Measurements from ENCODE around the gene HS1BP3. TPM values are rescaled to one million over a fixed set of nuclear protein-coding genes. Genes with fewer than 3 reads are reported as not detected.

The HS1BP3 gene
- total RNA-seq (2014; rRNA removed; shearing (Covaris generic)) = 68.8 and 69.1 TPM in 2 replicates
- polyA plus RNA-seq (2015; cell fraction: cytosol; rRNA removed) = 91.1 and 92.0 TPM in 2 replicates
- 96.4 and 98.9 TPM in 2 replicates for polyA plus RNA-seq (2015; cell fraction: nucleus; rRNA removed)

GRCh38 chr2:20650877-20651730 lies at the start of gene HS1BP3:
HS1BP3 (minus strand) TSS chr2:20651098; CDS start chr2:20651063, 35 bp downstream.
- in situ Hi-C loops (cut with HindIII; ENCODE audit: low pct_unique_long_range_greater_than_20kb, low sequenced_read_pairs) = no loop called here
- peak; percentile 78 for DNase-seq (ENCODE audit: low read depth, low spot score)

- in situ Hi-C loops (cut with HindIII; ENCODE audit: low pct_unique_long_range_greater_than_20kb, low sequenced_read_pairs) = loop anchor here (25.0 kb wide), 1 partner anchor 238 kb away; no protein-coding TSS in a partner anchor
These were observed 48.2 kb upstream of the HS1BP3 start for GRCh38 chr2:20698916-20699613.

DNA sequence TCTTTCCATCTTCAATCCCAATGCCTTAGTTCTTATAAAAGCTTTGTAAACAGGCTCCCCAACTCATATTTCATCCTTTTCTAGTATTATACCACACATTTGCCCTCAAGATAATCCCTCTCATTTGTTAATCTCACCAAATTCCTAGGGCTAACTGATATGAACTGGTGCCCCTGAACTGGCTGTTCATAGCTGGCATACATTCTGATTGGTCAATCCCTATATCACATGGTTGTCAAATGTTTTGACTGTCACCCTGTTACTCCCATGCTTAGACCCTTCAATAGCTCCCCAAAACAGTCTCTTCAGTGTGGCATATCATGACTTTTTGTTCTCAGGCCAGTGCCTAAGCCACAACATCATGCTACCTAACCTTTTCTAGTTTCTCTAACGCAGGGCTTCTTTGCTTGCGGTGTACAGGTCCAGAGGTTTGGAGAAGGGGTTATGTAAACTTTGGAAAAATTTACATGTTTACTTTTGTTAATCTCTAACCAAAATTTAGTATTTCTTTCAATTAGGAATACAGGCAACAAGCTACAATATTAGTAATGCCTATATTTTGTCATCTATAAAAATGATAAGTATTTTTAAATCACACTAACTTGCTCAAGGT lies 46.5 kb upstream of the HS1BP3 start:
- DNase-seq (ENCODE audit: low read depth, low spot score) = no peak
- in situ Hi-C loops (cut with HindIII; ENCODE audit: low pct_unique_long_range_greater_than_20kb, low sequenced_read_pairs) = loop anchor here (25.0 kb wide), 1 partner anchor 240 kb away; no protein-coding TSS in a partner anchor

More at GRCh38 chr2:20698916-20699613, 48.2 kb upstream of the HS1BP3 start:
- DNase-seq (ENCODE audit: low read depth, low spot score) = no peak

GRCh38 chr2:20696366-20696765 lies 45.5 kb upstream of the HS1BP3 start:
- no peak for DNase-seq (ENCODE audit: low read depth, low spot score)
- in situ Hi-C loops (cut with HindIII; ENCODE audit: low pct_unique_long_range_greater_than_20kb, low sequenced_read_pairs) = loop anchor here (25.0 kb wide), 1 partner anchor 241 kb away; no protein-coding TSS in a partner anchor

- in situ Hi-C loops (cut with HindIII; ENCODE audit: low pct_unique_long_range_greater_than_20kb, low sequenced_read_pairs) = loop anchor here (25.0 kb wide), 1 partner anchor 244 kb away; no protein-coding TSS in a partner anchor
- no peak for DNase-seq (ENCODE audit: low read depth, low spot score)
These were observed 42.4 kb upstream of the HS1BP3 start for GRCh38 chr2:20693317-20693716.

DNA sequence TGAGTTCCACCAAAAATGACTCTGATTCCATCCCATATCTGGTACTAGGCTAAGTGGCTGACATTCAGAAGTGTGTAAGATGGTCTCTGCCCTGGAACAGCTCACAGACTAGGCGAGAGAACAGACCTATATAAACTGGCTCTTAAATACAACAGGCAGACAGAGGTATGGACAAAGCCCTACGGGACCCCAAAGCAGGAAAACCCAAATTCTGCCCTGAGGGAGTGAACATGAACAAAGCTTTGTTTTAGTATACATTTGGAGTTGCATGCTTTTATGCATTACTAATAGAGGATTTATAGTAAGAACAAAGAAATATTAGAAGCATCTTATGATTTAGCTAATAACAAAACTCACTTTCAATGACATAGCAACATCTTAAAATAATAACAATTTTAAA lies 41.2 kb upstream of the HS1BP3 start:
- DNase-seq (ENCODE audit: low read depth, low spot score) = peak; percentile 55

DNA sequence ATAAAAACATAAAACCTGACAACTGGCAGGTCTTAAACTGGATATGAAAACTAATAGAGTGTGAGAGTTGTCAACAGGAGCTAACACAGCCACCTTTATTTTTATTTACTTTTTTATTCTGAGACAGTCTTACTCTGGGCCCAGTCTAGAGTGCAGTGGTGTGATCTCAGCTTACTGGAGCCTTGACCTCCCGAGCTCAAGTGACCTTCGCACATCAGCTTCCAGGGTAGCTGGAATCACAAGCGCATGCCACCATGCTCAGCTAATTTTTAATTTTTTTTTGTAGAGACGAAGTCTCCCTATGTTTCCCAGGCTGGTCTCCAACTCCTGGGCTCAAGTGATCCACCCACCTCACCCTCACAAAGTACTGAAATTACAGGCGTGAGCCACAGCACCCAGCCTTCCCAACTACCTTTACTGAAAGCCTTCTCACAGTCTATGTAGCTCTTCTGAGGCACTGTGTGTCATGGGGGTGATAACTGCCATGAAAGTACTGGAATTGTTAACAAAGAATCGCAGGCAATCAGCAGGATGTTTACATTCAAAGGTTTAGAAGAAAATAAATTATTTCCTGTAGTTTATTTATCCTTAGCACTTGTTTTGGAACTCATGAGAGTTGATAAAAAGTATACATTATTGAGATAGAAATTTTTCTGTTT lies 40.3 kb upstream of the HS1BP3 start:
- DNase-seq (ENCODE audit: low read depth, low spot score) = no peak
- in situ Hi-C loops (cut with HindIII; ENCODE audit: low pct_unique_long_range_greater_than_20kb, low sequenced_read_pairs) = loop anchor here (25.0 kb wide), 1 partner anchor 246 kb away; no protein-coding TSS in a partner anchor

More for the DNA sequence above, 41.2 kb upstream of the HS1BP3 start:
- in situ Hi-C loops (cut with HindIII; ENCODE audit: low pct_unique_long_range_greater_than_20kb, low sequenced_read_pairs) = loop anchor here (25.0 kb wide), 1 partner anchor 245 kb away; no protein-coding TSS in a partner anchor

GRCh38 chr2:20689428-20690264 lies 38.7 kb upstream of the HS1BP3 start:
- in situ Hi-C loops (cut with HindIII; ENCODE audit: low pct_unique_long_range_greater_than_20kb, low sequenced_read_pairs) = loop anchor here (25.0 kb wide), 1 partner anchor 248 kb away; no protein-coding TSS in a partner anchor
- no peak for DNase-seq (ENCODE audit: low read depth, low spot score)

DNA sequence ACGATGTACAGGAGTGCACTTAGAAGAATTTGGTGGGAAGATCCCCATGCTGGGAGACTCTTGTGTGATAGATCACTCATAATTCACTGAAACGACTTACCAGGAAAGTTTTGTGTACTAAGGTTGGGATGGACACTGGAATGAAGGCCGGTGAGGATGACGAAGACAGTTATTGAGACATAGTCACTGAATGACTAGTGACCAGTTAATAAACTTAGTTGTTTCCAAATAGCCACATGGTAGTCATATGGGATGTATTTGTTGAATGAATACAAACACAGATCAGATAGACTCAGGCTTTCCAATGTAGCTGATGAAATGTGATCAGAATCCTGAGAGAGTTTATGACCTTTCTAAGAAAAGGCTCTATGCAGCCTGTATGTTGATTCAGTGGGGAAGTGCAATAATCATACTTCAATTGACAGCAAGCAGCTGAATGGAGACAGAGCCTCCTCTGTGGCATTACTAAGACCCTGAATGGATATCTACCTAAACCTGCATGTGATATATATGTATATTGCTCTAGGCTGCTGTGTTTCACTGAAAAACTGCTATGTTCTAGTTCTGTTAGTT lies 36.4 kb upstream of the HS1BP3 start:
- in situ Hi-C loops (cut with HindIII; ENCODE audit: low pct_unique_long_range_greater_than_20kb, low sequenced_read_pairs) = loop anchor here (25.0 kb wide), 1 partner anchor 250 kb away; no protein-coding TSS in a partner anchor
- DNase-seq (ENCODE audit: low read depth, low spot score) = peak; percentile 19

DNA sequence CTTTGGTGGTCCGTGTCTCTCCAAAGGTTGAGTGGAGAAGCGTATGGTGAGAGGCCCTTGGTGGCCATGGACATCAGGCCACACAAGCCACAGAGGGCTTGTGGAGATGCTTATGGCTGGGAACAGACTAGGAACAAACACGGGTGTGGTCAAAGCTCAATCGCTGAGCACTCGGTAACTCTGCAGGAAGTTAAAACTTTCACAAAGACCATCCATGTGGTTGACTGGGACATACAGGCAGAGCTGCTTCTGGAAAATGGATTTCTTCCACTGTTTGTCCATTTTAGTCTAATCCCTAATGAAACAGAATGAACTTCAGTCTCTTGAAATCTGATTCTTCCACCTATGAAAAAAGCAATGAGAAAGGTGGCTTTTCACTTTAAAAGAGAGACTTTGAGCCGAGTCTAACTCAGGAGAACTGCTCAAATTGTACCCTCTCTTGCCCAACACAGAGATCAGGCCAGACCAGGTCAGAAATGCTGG lies 33.7 kb upstream of the HS1BP3 start:
- in situ Hi-C loops (cut with HindIII; ENCODE audit: low pct_unique_long_range_greater_than_20kb, low sequenced_read_pairs) = loop anchor here (25.0 kb wide), 1 partner anchor 253 kb away; no protein-coding TSS in a partner anchor
- DNase-seq (ENCODE audit: low read depth, low spot score) = no peak

GRCh38 chr2:20682167-20682920 lies 31.4 kb upstream of the HS1BP3 start:
- in situ Hi-C loops (cut with HindIII; ENCODE audit: low pct_unique_long_range_greater_than_20kb, low sequenced_read_pairs) = loop anchor here (25.0 kb wide), 1 partner anchor 255 kb away; no protein-coding TSS in a partner anchor
- DNase-seq (ENCODE audit: low read depth, low spot score) = peak; percentile 63

DNA sequence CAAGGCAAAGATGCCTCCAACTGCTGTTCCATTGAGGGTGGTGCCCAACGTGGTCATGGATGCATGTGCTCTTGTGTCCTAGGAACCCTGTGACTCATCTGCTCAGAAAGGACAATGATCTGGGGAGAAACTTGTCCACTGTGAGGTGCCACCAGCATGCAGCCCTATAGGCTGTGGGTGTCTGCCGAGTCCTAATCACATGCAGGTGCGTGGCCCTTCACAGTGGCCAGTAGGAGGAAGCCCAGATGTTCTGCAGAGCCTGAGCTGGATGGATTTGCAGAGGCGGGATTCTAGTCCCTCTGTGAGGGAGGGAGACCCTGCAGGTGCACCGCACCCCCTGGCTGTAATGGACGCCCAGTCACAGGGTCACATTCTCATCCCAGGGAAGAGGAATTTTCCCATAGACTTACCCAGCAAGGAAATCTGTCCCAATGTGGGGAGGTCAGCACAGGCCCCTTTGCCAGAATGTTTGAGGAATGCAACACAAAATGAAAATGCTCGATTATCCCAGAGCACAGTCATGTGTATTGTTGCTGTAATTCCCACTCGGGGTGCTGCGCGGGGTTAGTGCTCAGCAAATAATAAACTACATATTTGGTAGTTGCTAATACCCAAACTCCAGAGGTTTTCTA lies 30.0 kb upstream of the HS1BP3 start:
- in situ Hi-C loops (cut with HindIII; ENCODE audit: low pct_unique_long_range_greater_than_20kb, low sequenced_read_pairs) = loop anchor here (25.0 kb wide), 1 partner anchor 256 kb away; no protein-coding TSS in a partner anchor
- no peak for DNase-seq (ENCODE audit: low read depth, low spot score)

DNA sequence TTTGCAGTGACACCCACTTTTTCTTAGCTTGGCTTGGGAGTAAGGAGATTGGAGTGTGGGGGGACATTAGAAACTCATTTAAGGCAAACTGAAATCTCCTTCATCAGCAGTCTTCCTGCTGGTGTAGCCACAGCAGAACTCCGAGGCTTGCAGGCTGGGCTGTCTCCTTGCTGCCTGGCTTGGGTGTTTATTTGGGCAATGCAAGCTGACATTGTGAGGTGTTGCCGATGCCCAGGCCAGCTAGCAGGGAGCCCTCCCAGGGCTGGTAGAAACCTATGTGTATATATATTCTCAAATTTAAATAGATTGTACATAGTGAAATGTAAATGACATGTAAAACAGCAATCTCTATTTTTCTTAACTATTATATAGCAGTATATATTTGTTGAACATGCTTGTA lies 27.9 kb upstream of the HS1BP3 start:
- in situ Hi-C loops (cut with HindIII; ENCODE audit: low pct_unique_long_range_greater_than_20kb, low sequenced_read_pairs) = loop anchor here (10.0 to 25.0 kb wide), 2 partner anchors 56 to 259 kb away; no protein-coding TSS in a partner anchor
- no peak for DNase-seq (ENCODE audit: low read depth, low spot score)

DNA sequence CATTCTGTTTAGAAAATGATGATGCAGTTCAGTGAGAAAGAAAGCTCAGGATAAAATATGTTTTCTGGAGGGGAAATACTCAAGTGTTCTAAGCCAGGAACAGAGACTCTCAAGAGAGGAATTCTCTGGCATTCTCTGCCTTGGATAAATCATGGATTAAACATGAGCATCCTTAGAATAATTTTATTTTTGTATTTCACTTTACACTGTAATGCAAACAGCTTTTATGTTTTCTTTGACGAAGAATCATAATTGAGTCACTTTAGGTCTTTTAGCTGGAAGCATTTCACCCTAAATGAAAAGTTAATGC lies 27.1 kb upstream of the HS1BP3 start:
- in situ Hi-C loops (cut with HindIII; ENCODE audit: low pct_unique_long_range_greater_than_20kb, low sequenced_read_pairs) = loop anchor here (10.0 to 25.0 kb wide), 2 partner anchors 57 to 259 kb away; no protein-coding TSS in a partner anchor

More for the DNA sequence above, 27.1 kb upstream of the HS1BP3 start:
- DNase-seq (ENCODE audit: low read depth, low spot score) = no peak

All from SK-MEL-5 (cell line).